M059J (cell line): ENCODE measurements around the gene DNAAF9. TPM values are rescaled to one million over a fixed set of nuclear protein-coding genes. Genes with fewer than 3 reads are reported as not detected.
"Not testable (repeated sequence)": the region's sequence is repeated elsewhere in the genome, so short reads cannot be mapped to it uniquely, and the experiment has no call there.

ENCODE experiments used
- DNase-seq: peaks from one replicate; pipeline ENCODE4 v3.0.0-alpha.2; 2012; ENCODE audit warnings: low read depth
- total RNA-seq: library from RNA; depleted of rRNA; stranded (reverse); fragments of >200 nt; shearing (Covaris generic); gene quantifications from 2 replicates; pipeline ENCODE4 v1.2.3, GENCODE V29; 2014; rRNA removed

The DNAAF9 gene
- total RNA-seq, result 3.0 and 7.6 TPM in 2 replicates

DNA sequence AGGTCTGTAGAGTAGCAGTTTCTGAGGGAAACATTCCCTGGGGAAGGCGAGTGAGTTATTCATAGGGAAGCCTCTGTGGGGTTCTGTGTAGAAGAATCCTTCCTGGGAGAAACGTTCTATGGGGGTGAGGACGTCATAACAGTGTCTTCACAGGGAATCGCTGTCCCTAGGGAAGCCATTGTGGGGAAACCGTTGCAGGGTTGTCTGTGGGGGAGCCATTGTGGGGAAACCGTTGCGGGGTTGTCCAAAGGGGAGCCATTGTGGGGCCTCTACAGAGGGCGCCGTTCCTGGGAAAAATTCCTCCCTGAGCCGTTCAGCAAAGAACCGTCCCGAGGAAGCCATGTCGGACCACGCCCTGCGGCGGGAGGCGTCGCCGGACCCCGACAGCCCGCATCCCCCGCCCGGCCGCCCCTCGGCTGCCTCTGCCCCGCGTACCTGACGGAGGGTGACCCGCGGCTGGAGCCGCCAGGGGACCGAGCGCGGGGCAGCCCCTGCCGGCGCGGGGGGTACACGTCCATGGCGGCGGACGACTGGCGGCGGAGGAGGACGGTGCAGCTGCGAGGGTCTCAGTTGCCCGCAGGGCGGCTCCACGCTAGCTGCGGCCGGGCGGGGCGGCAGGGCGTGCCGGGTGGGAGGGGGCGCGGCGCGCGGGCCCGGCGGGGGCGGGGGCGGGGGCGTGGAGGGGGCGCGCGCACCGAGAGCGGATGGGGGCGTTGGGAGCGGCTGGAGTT is at the start of gene DNAAF9:
TSS of gene DNAAF9 (minus strand) at position 630 of the 731 bp plus-strand sequence. CDS start at position 518, 112 bp downstream.
- peak; percentile 68 for DNase-seq

GRCh38 chr20:3456648-3457047 is 49.2 kb upstream of the DNAAF9 start:
- DNase-seq, result no peak

DNA sequence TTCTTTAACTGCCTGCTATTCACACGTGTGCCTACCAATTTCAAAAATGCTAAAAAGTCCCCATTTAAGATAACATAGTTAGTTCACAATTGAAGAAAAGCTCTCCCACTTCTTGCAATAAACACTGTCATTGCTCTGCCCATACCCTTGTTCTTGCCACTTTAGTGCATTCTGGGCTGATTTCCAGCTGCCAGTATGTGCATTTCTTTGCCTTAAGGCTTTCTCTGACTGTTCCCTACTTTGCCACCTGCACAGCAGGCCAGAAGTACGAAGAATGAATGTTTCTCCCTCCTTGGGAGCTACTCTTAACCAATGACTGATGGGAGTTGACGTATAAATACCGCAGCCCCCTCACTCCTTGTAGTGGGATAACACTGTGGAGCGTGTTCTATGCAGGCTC is 47.4 kb upstream of the DNAAF9 start:
- DNase-seq, result peak; percentile 65

- peak; percentile 67 for DNase-seq
Observed at GRCh38 chr20:3452690-3453089, 45.2 kb upstream of the DNAAF9 start.

DNA sequence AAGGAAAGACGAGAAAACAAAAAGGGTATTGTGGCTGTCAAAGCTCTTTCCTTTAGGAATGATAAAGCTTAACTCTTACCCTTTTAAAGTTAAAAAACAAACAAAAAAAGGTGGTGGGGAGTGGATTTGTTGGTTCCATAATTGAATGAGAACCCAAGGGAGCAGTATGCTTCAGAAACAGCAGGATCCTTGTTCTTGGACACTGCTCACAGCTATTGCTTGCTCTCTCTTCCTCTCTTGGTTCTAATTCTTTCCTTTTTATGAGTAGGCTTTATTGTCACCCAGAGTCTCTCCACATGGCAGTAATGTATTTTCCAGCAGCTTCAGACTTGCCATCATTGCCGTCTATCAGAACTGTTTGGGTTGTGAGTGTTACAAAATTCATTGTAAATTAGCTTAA is 44.7 kb upstream of the DNAAF9 start:
- DNase-seq, result no peak

GRCh38 chr20:3449319-3449718 is 41.9 kb upstream of the DNAAF9 start:
- DNase-seq, result no peak

DNA sequence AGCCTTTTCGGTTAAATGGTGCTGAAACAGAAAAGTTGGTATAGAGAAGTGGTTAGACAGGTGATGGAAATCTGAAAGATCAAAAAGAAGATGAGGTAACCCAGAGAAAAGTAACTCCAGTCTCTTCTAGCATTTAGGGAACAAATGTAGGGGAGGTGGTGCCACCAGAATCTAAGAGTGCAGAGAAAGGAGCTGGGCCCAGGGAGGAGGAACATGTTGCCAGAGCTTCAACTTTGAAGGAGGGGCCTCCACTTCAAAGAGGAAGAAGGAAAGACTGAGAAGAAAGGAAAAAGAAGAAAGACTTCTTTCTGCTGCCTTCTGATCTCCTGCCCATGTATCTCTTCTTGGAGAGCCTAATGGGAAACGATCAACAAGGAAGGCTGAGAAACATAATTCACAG is 39.9 kb upstream of the DNAAF9 start:
- DNase-seq, result no peak

- peak; percentile 12 for DNase-seq
Observed at GRCh38 chr20:3446779-3447178, 39.3 kb upstream of the DNAAF9 start.

- no peak for DNase-seq
Observed at GRCh38 chr20:3436864-3437574, 29.6 kb upstream of the DNAAF9 start.

GRCh38 chr20:3434232-3434631 is 26.8 kb upstream of the DNAAF9 start:
- no peak for DNase-seq

- no peak for DNase-seq
Observed at GRCh38 chr20:3433744-3434143, 26.3 kb upstream of the DNAAF9 start.

DNA sequence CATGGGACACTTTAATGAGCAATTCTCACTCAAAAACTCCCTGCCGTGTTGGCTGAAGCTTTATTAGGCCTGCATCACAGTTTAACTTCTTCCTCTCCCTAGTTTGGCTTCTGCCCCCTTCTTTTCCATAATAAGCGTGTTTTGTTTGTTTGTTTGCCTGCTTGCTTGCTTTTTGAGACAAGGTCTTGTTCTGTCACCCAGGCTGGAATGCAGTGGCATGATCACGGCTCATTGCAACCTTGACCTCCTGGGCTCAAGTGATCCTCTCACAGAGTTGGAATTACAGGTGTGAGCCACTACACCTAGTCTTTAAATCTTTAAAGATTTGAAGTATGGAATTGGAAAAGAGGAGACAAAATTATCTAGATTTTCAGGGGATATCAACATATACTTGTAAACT is 25.4 kb upstream of the DNAAF9 start:
- no peak for DNase-seq

DNA sequence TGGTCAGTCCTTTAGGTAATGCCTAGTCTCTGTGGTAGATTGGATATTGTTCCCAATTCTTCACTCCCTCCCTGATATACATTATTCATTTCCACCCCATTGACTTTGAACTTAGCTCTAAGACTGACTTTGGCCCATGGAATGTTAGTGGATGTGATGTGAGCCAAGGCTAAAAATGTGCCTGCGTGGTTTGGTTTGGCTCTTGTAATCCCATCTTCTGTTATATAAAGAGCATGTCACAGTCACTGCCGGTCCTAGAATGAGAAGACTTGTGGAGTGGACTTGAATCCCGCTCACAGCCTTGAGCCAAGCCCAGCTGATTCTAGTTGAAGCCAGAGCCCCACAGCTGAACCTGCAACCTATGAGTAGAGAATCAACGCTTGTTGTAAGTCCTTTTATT is 23.6 kb upstream of the DNAAF9 start:
- peak; percentile 17 for DNase-seq

DNA sequence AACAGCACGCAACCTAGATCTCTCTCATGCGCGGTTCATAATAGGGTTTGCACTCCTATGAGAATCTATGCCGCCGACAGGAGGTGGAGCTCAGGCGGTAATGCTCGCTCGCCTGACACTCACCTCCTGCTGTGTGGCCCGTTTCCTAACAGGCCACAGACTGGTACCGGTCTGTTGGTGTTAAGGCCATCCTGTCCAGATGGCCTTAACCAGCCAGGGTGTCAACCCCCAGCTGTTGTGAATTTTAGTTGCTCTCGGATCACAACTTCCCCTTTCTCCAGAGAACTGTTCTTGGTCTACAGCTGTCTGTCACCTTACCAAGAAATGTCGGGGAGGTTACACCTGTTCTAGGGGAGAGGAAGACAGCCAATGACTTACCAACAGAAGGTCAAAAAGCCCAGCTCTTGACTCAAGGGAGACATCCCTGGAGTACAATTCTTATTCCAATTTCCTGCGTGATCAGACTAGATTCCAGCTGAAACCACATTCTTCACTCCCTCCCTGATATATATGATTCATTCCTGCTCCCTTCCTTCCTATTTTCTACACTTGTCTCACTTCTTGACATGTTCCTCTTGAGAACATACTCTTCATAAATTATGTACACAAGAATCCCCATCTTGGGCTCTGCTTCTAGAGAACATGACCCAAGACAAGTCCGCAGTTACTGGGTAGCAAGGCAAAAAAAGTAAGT is 23.1 kb upstream of the DNAAF9 start:
- no peak for DNase-seq

GRCh38 chr20:3426766-3427165 is 19.3 kb upstream of the DNAAF9 start:
- not testable (repeated sequence) for DNase-seq

GRCh38 chr20:3423126-3423525 is 15.7 kb upstream of the DNAAF9 start:
- DNase-seq, result no peak

- DNase-seq, result no peak
Observed at GRCh38 chr20:3421985-3422384, 14.5 kb upstream of the DNAAF9 start.

- DNase-seq, result peak; percentile 72
Observed at GRCh38 chr20:3420211-3420707, 12.8 kb upstream of the DNAAF9 start.

DNA sequence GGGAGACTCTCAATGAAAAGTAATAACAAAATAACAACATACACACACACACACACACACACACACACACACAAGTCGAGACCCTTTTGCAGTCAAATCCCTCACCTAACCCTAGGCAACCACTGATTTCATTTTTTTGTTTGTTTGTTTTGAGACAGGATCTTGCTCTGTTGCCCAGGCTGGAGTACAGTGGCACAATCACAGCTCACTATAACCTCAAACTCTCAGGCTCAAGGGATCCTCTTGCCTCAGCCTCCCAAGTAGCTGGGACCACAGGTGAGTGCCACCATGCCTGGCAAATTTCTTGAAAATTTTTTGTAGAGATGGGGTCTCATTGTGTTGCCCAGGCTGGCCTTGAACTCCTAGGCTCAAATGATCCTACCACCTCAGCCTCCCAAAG is 10.7 kb upstream of the DNAAF9 start:
- DNase-seq, result not testable (repeated sequence)

GRCh38 chr20:3414122-3414521 is 6.7 kb upstream of the DNAAF9 start:
- no peak for DNase-seq

DNA sequence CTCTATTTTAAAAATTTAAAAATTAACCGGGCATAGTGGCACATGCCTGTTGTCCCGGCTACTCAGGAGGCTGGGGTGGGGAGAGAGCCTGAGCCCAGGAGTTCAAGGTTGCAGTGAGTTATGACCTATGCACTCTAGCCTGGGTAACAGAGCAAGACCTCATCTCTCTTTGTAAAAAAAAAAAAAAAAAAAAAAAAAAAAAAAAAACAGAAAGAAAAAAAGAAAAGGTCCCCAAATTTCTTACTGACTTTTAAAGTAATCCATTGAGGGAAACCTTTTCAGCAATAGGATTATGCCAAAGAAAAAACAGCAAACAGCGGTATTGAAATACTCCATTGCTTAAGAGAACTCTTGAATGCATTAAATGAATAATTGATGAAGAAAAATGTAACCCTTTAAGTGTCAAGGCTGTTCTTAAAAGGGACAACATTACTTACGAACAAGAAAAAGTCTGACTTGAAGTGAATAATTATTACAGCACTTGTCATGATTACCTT is 6.0 kb upstream of the DNAAF9 start:
- no peak for DNase-seq
